NCI-H748 (cell line): Measurements from ENCODE around the gene MFNG.
A peak's percentile ranks its signal among the peaks of the same experiment; 100 is the strongest.

Experiments
- DNase-seq: peaks from one replicate; lab custom pipeline; 2025; ENCODE audit not compliant: unreplicated experiment; lab: John Stamatoyannopoulos, UW

MFNG gene

DNA sequence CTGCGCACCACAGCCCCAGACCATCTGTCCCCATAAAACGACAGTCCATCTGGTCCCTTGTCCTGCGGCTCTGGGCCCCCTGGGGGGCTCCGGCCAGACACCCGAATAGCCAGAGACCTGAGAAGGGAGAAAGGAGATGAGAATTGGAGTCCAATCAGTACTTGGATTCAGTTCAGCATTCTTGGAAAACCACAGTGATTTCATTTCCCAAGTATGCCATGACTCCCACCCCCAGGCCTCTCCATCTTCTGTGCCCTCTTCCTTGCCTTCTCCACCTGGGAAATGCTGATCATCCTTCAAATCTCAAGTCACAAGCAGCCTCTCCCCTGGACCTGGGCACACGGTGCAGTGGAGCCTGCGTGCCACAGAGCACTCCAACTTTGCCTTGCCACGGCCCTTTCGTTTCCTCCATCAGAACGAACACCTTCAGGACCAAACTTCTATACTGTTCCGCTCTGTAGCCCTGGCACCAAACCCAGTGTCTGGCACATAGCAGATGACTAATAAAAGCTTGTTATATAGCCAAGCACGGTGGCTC lies 10.9 kb upstream of the MFNG start:
- no peak for DNase-seq

DNA sequence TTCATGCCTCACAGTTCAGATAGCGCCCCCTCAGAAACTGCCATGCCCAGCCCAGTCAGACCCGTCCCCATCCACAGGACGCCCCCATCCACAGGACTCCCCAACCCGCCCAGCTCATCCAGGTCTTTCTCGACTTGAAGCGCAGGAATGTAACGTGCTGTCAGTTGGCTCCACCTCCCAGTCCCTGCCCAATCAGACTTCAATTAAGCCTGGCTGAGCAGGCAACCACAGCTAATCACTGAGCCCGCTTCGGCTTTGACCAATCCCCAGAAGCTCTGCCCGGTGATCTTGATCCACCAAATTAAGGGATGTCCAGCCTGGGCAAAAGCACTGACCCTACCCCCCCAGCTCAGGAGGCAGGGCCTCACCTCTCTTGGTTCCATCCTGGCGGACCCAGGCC lies 10.5 kb upstream of the MFNG start:
- DNase-seq, result no peak

DNA sequence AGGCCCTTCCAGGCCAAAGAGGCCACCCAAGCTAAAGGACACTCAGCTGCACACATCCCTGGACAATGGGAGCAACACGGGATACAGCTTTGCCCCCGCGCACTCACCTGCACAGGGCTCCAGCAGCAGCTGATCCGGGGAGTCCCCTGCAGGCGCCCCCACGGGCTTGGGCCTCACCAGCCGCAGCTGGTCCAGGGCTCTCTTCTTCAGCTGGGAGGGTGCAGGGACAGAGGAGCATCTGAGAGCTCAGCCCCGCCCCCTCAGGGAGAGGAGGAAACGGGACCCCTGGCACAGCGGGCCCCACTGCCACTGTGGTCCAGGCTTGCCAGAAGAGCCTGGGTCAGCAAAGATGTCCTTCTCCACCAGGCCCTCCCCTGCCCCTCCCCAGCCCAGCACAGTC lies 7.8 kb upstream of the MFNG start:
- no peak for DNase-seq

GRCh38 chr22:37492428-37493344 lies 6.5 kb upstream of the MFNG start:
- peak; percentile 3 for DNase-seq

DNA sequence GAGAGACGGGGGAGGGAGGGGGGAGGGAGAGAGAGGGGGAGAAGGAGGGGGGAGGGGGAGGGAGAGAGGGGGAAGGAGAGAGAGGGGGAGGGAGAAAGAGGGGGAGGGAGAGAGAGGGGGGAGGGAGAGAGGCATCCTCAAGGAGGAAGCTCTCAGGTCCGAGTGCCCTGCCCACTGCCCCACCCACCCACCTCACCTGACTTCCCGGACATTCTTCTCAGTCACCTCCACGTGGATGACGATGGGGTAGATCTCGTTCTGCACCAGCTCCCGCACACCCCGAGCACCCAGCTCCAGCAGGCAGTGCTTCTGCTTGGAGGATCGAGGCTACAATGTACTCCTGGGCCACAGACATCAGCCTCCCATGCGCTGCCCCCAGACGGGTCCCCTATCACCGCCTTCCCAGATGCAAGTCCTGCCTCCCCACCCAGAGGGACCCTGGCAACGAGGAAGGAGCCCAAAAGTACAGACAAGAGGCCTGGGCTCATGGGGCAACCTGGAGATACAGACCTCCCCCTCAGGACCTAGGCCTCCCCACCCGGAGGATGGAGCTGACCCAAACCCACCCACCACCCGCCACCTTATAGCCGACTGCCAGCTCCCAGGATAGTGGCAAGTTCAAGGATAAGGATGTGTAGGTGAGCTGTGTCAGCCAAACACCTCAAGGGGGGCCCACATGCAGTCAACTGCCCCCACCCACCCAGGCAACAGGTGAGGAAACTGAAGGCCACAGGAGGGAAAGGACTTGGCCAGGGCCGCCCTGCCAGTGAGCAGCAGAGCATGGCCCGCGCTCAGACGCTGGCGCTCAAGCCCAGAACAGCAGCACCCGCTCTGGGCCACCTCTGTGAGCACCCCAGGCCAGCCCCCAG lies 5.6 kb upstream of the MFNG start:
- DNase-seq, result no peak

- no peak for DNase-seq
Observed at GRCh38 chr22:37491106-37491505, 4.9 kb upstream of the MFNG start.

DNA sequence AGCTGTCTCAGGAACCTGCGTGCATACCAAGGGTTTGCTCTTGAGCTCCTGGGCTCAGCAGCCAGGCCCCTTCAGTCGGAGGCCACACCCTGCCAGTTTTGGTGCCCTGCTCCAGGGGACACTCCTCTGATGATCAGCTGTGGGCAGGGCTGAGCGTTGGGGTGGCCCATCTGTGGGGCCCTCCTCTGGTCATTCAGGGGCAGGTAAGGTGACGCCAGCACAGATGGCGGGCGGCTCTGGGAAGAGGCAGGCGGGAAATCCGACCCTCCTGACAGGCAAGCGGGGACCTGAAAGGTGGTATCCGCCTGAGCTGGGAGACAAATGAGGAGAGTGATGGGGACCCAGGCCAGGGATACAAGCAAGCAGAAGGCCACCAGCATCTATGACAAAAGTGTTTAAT lies 3.8 kb upstream of the MFNG start:
- DNase-seq, result no peak

DNA sequence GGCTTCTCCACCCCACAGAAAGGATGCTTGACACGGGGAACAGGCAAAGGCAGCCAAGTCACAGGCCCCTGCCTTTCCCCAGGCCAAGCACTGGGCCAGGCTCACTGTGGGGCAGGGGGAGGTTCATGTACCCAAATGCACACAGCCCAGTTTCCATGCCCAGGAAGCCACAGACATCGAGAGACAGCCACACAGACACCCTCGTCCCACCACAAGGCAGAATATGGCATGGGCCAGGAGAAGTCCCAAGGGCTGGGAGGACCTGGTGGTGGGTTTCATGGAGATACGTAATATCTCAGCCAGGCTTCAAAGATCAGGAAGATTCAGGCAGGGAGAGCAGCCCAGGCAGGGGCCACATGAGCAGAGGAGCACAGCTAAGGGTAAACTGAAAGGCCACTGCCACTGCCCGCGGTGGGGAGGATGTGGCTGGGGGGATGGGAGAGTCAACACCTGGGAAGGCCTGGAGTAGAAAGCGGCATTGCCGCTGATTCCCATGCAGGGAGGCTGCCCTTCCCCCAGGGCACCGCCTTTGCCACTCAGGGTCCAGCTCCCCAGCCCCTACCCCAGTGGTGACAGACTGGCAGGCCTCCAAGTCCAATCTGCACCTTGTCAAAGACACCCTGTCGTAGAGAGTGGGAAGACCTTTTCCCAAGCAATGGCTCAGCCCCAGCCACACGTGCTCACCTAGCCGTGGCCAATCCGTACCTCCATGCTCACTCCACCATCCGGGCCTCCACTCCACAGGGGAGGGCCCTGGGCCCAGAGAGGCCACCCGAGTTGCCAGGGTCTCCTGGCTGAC lies 2.4 kb upstream of the MFNG start:
- no peak for DNase-seq

DNA sequence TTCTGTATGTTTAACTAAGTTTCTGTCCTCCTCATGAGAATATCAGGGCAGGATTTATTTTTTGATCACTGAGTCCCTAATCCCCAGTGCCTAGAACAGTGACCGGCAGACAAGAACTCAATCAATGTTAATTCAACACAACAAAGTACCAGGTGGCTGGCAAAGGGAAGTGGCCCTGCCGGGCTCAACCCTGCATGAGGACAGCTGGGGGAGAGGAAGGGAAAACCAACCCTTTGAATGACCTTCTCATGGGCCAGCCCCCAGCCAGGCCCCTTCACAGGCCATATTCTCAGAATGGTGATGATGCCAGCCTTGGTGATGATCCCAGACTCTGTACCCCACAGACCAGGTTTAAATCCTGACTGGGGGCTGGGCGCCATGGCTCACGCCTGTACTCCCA lies 1.4 kb upstream of the MFNG start:
- no peak for DNase-seq

GRCh38 chr22:37487129-37487528 lies 945 bp upstream of the MFNG start:
- no peak for DNase-seq

DNA sequence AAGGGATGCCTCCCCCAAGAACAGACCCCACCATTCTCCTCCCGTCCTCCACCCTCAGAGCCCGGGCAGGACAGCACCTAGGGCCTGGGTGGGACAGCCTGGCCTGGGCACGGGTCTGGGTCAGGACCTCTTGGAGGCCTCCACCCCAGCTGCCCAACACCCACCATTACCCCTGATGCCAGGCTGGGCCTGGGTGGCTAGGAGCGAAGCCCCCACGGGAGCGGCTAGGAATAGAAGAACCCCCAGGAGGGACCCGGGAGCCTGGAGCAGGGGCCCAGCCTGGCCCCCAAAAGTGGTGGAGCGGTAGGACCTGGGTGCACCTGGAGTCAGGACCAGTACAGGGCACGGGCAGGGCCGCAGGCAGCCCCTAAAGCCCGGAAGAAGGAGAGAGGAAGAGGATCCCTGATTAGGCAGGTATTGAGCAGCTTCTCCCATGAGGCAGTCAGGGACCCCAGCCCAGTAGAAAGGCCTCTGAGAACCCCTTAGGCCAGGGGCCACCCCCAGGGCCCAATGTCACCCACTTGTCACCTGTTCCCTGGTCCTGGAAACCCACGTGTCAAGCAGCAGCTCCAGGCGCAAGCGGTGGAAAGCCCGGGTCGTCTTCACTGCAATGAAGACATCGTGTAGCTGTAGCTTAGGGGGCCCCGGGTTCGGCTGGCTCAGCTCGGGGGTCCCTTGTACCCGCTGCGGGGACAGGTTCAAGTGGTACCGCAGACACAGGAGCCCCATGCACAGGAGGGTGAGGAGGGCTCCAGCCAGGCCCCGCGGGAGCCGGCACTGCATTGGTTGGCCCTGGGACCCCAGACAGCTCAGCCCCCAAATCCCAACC lies 575 bp downstream of the MFNG start:
- no peak for DNase-seq

- DNase-seq, result no peak
Observed at GRCh38 chr22:37484480-37485394, 1.4 kb downstream of the MFNG start.

DNA sequence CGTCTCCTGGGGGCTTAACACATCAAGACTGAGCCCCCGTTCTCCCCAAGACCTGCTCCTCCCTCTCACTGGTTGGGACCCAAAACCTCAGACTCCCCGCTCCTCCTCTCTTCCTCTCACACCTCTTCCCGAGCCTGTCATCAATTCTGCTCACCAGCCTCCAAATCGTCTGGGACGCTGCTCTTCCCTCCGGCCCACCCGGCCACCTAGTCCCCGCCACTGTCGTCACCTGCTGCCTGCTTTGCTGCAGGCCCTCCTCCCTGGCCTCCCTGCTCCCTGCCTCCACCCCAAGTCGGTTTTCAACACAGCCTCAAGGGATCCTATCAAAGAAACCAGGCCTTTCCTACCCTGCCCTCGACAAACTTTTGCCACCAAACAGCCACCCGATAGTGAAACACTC lies 3.1 kb downstream of the MFNG start:
- no peak for DNase-seq

GRCh38 chr22:37482244-37482643 lies 3.9 kb downstream of the MFNG start:
- DNase-seq, result no peak

- no peak for DNase-seq
Observed at GRCh38 chr22:37481347-37481907, 4.8 kb downstream of the MFNG start.

GRCh38 chr22:37480387-37481346 lies 5.5 kb downstream of the MFNG start:
- no peak for DNase-seq

DNA sequence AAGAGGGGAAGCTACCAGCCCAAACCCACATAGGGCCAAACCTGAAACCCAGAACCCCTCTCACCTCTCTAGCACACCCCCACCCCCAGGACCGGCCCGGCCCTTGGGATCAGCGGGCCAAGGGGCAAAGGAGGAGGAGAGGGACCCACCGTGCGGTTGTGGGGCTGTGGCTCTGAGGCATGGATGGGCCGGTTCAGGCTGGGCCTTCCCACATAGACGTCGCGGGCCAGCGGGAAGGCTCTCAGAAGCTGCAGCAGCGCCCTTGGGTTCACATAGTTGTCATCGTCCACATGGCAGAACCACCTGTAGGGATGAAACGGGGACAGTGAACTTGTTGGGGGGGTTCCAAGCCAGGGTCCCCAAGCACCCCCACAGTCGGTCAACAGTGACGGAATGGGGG lies 7.0 kb downstream of the MFNG start:
- no peak for DNase-seq
